Measurements from ENCODE around the gene VEGFC. TPM values are rescaled to one million over a fixed set of nuclear protein-coding genes. Genes with fewer than 3 reads are reported as not detected.

Gene VEGFC
- total RNA-seq, 1 experiment from 2014 or later = not detected

DNA sequence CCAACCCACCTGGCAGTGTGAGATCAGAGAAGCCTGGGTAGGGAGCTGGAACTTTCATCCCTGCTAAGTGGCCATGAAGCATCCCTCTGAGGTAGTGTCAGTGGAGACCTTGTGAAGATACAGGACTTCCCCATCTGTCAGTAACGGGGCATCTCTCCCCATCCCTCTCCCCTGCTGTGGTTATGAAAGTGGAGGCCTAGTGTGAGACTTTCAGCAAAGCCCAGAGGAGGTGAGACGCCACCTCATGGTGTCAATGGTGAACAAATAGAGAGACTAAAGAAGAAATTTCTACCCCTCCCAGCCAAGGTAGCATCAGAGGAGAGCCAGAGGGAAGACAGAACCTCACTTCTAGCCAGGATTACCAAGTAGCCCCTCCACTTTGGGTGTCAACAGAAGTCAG lies 150.2 kb downstream of the VEGFC start:
- RAD21 ChIA-PET (ENCODE audit: low non-redundant PET in 1 of 2, low total read pairs in 2 of 2, uncharacterized antibody in 2 of 2, unreplicated experiment in 2 of 2) = no interaction called here
- POLR2A ChIA-PET = no interaction called here
- BruUV-seq (replicated peaks) = no TSS peak
- no peaks in the 10 kb centered on the region for H3K36me3 ChIP-seq (ENCODE audit: control insufficient read depth in 1 of 2, insufficient read depth in 2 of 2, low read length in 2 of 2)
- CTCF ChIA-PET = no interaction called here
- no peaks in the 10 kb centered on the region for H3K27me3 ChIP-seq (ENCODE audit: insufficient read depth, low read length)
- no peak overlapping the region for H3K4me3 ChIP-seq (replicated peaks in 1 of 2; ENCODE audit: low read depth in 1 of 2, low read length in 2 of 2)
- no peak overlapping the region for H2AFZ ChIP-seq (ENCODE audit: low read depth, low read length, poor library complexity, severe bottlenecking)
- H3K9me2 ChIP-seq (ENCODE audit: insufficient read depth) = no peaks in the 10 kb centered on the region
- intact Hi-C loops (cut with micrococcal nuclease) = loop anchor here (10.0 kb wide), 1 partner anchor 268 kb away; no protein-coding TSS in a partner anchor
- no peak overlapping the region for H3K9ac ChIP-seq (ENCODE audit: low read length)
- no peak overlapping the region for H3K27ac ChIP-seq (ENCODE audit: low read depth, low read length)
- no peaks in the 10 kb centered on the region for H3K9me3 ChIP-seq (ENCODE audit: control insufficient read depth in 1 of 2, insufficient read depth in 1 of 2, low read depth in 1 of 2, low read length in 2 of 2)
- no peak for DNase-seq (ENCODE audit: low read depth, low spot score)
- H3K4me2 ChIP-seq (ENCODE audit: low read length) = no peak overlapping the region
- H3K79me2 ChIP-seq (ENCODE audit: insufficient read depth, low read length) = no peaks in the 10 kb centered on the region
- no peaks in the 10 kb centered on the region for H3K4me1 ChIP-seq (ENCODE audit: control insufficient read depth in 1 of 2, insufficient read depth in 2 of 2, low read length in 2 of 2)
- peak; percentile 33; the same call in 1 of the 2 replicates for TF ChIP-seq RAD21 (IDR thresholded peaks at IDR 0.05; ENCODE audit: low read depth)
- no peak for TF ChIP-seq YY1 (IDR thresholded peaks at IDR 0.05; ENCODE audit: extremely low read depth, insufficient replicate concordance, low read depth, low read length)
- peak; percentile 30; the same call in 1 of the 2 replicates for ATAC-seq
- no peaks in the 10 kb centered on the region for H4K20me1 ChIP-seq (ENCODE audit: insufficient read depth)

DNA sequence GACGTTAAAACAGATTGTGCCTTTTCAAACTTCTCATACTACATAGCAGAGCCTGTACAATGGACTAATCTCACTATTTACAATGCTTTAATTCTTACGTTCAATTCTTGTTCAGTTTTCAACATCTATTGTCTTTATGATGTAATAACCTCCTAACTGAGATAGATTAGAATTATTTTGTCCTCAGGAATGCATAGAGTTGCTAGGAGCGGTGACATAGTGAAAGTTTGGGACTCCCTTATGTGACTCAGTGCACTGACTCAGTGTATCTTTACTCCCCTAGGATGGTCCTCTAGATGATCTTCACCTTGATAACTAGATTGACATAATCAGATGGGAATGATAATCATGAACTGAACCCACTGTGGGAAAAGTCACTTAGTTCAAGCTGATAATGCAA lies 151.5 kb downstream of the VEGFC start:
- DNase-seq (ENCODE audit: low read depth, low spot score) = no peak
- Histone ChIP-seq H3K4me2 (ENCODE audit: low read length) (no peak overlapping the region), H3K79me2 (ENCODE audit: insufficient read depth, low read length) (no peaks in the 10 kb centered on the region), H3K9me2 (ENCODE audit: insufficient read depth) (no peaks in the 10 kb centered on the region), H3K9me3 (ENCODE audit: control insufficient read depth in 1 of 2, insufficient read depth in 1 of 2, low read depth in 1 of 2, low read length in 2 of 2) (no peaks in the 10 kb centered on the region), H2AFZ (ENCODE audit: low read depth, low read length, poor library complexity, severe bottlenecking) (no peak overlapping the region), H3K27ac (ENCODE audit: low read depth, low read length) (no peak overlapping the region), H3K36me3 (ENCODE audit: control insufficient read depth in 1 of 2, insufficient read depth in 2 of 2, low read length in 2 of 2) (no peaks in the 10 kb centered on the region), H3K4me3 (replicated peaks in 1 of 2; ENCODE audit: low read depth in 1 of 2, low read length in 2 of 2) (no peak overlapping the region), H4K20me1 (ENCODE audit: insufficient read depth) (no peaks in the 10 kb centered on the region), H3K4me1 (ENCODE audit: control insufficient read depth in 1 of 2, insufficient read depth in 2 of 2, low read length in 2 of 2) (no peaks in the 10 kb centered on the region), H3K27me3 (ENCODE audit: insufficient read depth, low read length) (no peaks in the 10 kb centered on the region), H3K9ac (ENCODE audit: low read length) (no peak overlapping the region)
- no TSS peak for BruUV-seq (replicated peaks)
- ATAC-seq = no peak
- TF ChIP-seq, protein P1, sequence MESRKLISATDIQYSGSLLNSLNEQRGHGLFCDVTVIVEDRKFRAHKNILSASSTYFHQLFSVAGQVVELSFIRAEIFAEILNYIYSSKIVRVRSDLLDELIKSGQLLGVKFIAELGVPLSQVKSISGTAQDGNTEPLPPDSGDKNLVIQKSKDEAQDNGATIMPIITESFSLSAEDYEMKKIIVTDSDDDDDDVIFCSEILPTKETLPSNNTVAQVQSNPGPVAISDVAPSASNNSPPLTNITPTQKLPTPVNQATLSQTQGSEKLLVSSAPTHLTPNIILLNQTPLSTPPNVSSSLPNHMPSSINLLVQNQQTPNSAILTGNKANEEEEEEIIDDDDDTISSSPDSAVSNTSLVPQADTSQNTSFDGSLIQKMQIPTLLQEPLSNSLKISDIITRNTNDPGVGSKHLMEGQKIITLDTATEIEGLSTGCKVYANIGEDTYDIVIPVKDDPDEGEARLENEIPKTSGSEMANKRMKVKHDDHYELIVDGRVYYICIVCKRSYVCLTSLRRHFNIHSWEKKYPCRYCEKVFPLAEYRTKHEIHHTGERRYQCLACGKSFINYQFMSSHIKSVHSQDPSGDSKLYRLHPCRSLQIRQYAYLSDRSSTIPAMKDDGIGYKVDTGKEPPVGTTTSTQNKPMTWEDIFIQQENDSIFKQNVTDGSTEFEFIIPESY (IDR thresholded peaks at IDR 0.05; ENCODE audit: extremely low read depth, insufficient replicate concordance, low read length) = no peak
- TF ChIP-seq CEBPB (IDR thresholded peaks at IDR 0.05; ENCODE audit: low read depth) (no peak), JUND (IDR thresholded peaks at IDR 0.05) (no peak)
- POLR2A ChIA-PET = no interaction called here
- CTCF ChIA-PET = no interaction called here
- intact Hi-C loops (cut with micrococcal nuclease) = loop anchor here (10.0 kb wide), 1 partner anchor 266 kb away; no protein-coding TSS in a partner anchor
- RAD21 ChIA-PET (ENCODE audit: low non-redundant PET in 1 of 2, low total read pairs in 2 of 2, uncharacterized antibody in 2 of 2, unreplicated experiment in 2 of 2) = no interaction called here

All from HCT116 (cell line).